Esophagus muscularis mucosa (tissue), 4 donors: ENCODE measurements around the gene MAP3K9. TPM values are rescaled to one million over a fixed set of nuclear protein-coding genes. Genes with fewer than 3 reads are reported as not detected.

Experiments used
- DNase-seq: peaks from one replicate; pipeline ENCODE4 v3.0.0-alpha.2; 2017; ENCODE audit errors: extremely low spot score
- H3K27ac ChIP-seq, 4 donors: fragments of 200-600 bp; sonication (generic); replicated peaks in 1 of 4; 1 replicate in 3 of 4; 2 replicates in 1 of 4; pipeline ENCODE4 v1.5.1; 2016 to 2019; ENCODE audit warnings: mild to moderate bottlenecking in 1 of 4
- H3K27me3 ChIP-seq, 4 donors: fragments of 200-600 bp; sonication (generic); one replicate each; pipeline versions ENCODE4 v1.5.1 to v1.6.0; 2016 to 2019
- H3K36me3 ChIP-seq, 4 donors: fragments of 200-600 bp; sonication (generic); one replicate each; pipeline ENCODE4 v1.5.1; 2016 to 2019
- H3K4me1 ChIP-seq, 4 donors: fragments of 200-600 bp; sonication (generic); one replicate each; pipeline ENCODE4 v1.5.1; 2016 to 2019
- H3K4me3 ChIP-seq, 4 donors: fragments of 200-600 bp; sonication (generic); 1 replicate in 2 of 4; 2 replicates in 2 of 4; pipeline ENCODE4 v1.5.1; 2016 to 2019; ENCODE audit warnings: mild to moderate bottlenecking in 4 of 4, moderate library complexity in 1 of 4
- H3K9me3 ChIP-seq, 4 donors: fragments of 200-600 bp; sonication (generic); 1 replicate in 3 of 4; 2 replicates in 1 of 4; pipeline ENCODE4 v1.5.1; 2016 to 2019
- CTCF ChIP-seq, 3 experiments: fragments of 200-600 bp in 2 of 3; fragments of 450-650 bp in 1 of 3; sonication (generic) in 2 of 3; IDR thresholded peaks; one replicate each; pipeline ENCODE4 v1.5.1; 2017 to 2019; ENCODE audit warnings: antibody characterized with exemption in 3 of 3, mild to moderate bottlenecking in 2 of 3, moderate library complexity in 1 of 3
- EP300 ChIP-seq: sonication (generic); formaldehyde crosslinking; IDR thresholded peaks from one replicate; pipeline ENCODE4 v1.6.1; 2017; ENCODE audit warnings: antibody characterized with exemption
- POLR2A ChIP-seq: fragments of 450-650 bp; IDR thresholded peaks from one replicate; pipeline ENCODE4 v1.6.1; 2017; ENCODE audit warnings: antibody characterized with exemption, moderate library complexity, mild to moderate bottlenecking, low read depth
- POLR2AphosphoS5 ChIP-seq, 2 donors: sonication (generic); formaldehyde crosslinking; IDR thresholded peaks; one replicate each; pipeline ENCODE4 v1.6.1; 2017; ENCODE audit warnings: antibody characterized with exemption in 2 of 2
- WGBS: methylation state at CpG from one replicate; pipeline ENCODE4 v1.1.5; 2018; 5-methylcytosine and 5-hydroxymethylcytosine counted together
- intact Hi-C: fragments of 100-400 bp; cut with DNase I; formaldehyde crosslinking; loops from one replicate; pipeline ENCODE4 v1.15.1; 2023
- total RNA-seq, 4 donors: library from RNA; depleted of rRNA; stranded (reverse); fragments of >200 nt; gene quantifications; one replicate each; pipeline versions ENCODE4 v1.1.0 to v1.2.1, GENCODE V29; 2016

Gene MAP3K9
- total RNA-seq, 4 donors from 2014 or later, result 0.83 to 3.3 (median 1.8) TPM

GRCh38 chr14:70808416-70809224 is 693 bp downstream of the MAP3K9 start:
- no peaks in the 10 kb centered on the region for H3K9me3 ChIP-seq
- peak overlapping the region; percentile 76 to 90 (median 82) for H3K4me3 ChIP-seq
- H3K36me3 ChIP-seq, result no peaks in the 10 kb centered on the region
- peak overlapping the region; percentile 80 to 83 (median 83) for H3K27ac ChIP-seq
- WGBS, result 2% methylated on average over 17 of the region's 77 CpGs
- no peak for DNase-seq
- H3K27me3 ChIP-seq, result peaks cover 0 to 30% (median 0%) of the 10 kb centered on the region in 4 donors
- H3K4me1 ChIP-seq, result peaks cover 16 to 27% (median 23%) of the 10 kb centered on the region in 4 donors
- no peak for TF ChIP-seq POLR2AphosphoS5 (IDR thresholded peaks at IDR 0.05)
- no peak for TF ChIP-seq EP300
- no peak for TF ChIP-seq POLR2A
- no peak for TF ChIP-seq CTCF (IDR thresholded peaks at IDR 0.05)
- intact Hi-C loops, result no loop called here

- Histone ChIP-seq H3K27ac (peak overlapping the region in 1 of 4 donors; percentile 83), H3K4me3 (peak overlapping the region; percentile 76 to 90 (median 82))
- intact Hi-C loops, result no loop called here
These were observed 1.4 kb downstream of the MAP3K9 start for GRCh38 chr14:70807898-70808415.

GRCh38 chr14:70804556-70805162 is 4.7 kb downstream of the MAP3K9 start:
- intact Hi-C loops, result no loop called here
- WGBS, result 78% methylated on average over 1 of the region's 1 CpG

More at GRCh38 chr14:70807898-70808415, 1.4 kb downstream of the MAP3K9 start:
- Histone ChIP-seq H3K36me3 (no peaks in the 10 kb centered on the region), H3K9me3 (no peaks in the 10 kb centered on the region), H3K4me1 (peaks cover 16 to 27% (median 23%) of the 10 kb centered on the region in 4 donors), H3K27me3 (peaks cover 0 to 30% (median 0%) of the 10 kb centered on the region in 4 donors)
- WGBS, result 21% methylated on average over 4 of the region's 6 CpGs
- DNase-seq, result no peak
- no peak for TF ChIP-seq EP300
- TF ChIP-seq POLR2A, result no peak
- TF ChIP-seq POLR2AphosphoS5 (IDR thresholded peaks at IDR 0.05), result no peak
- no peak for TF ChIP-seq CTCF (IDR thresholded peaks at IDR 0.05)

More at GRCh38 chr14:70804556-70805162, 4.7 kb downstream of the MAP3K9 start:
- Histone ChIP-seq H3K27me3 (peaks cover 0 to 26% (median 0%) of the 10 kb centered on the region in 4 donors), H3K27ac (no peak overlapping the region), H3K36me3 (peaks cover 0 to 5% (median 0%) of the 10 kb centered on the region in 4 donors), H3K9me3 (no peaks in the 10 kb centered on the region), H3K4me1 (peaks cover 9 to 20% (median 17%) of the 10 kb centered on the region in 4 donors), H3K4me3 (no peak overlapping the region)
- TF ChIP-seq EP300, result no peak
- no peak for TF ChIP-seq POLR2A
- TF ChIP-seq CTCF (IDR thresholded peaks at IDR 0.05), result no peak
- no peak for TF ChIP-seq POLR2AphosphoS5 (IDR thresholded peaks at IDR 0.05)
- DNase-seq, result no peak
